GM10266 (cell line): ENCODE measurements around the gene LGALS7B.
"Not testable (repeated sequence)": the region's sequence is repeated elsewhere in the genome, so short reads cannot be mapped to it uniquely, and the experiment has no call there.

Experiments used
- DNase-seq: peaks from one replicate; pipeline ENCODE4 v3.0.0; 2012; ENCODE audit errors: extremely low spot score
- TF ChIP-seq, protein P1 (sequence below): IDR thresholded peaks from 2 replicates; pipeline ENCODE4 v1.5.1; 2012; ENCODE audit warnings: mild to moderate bottlenecking, low read depth; ENCODE audit not compliant: control insufficient read depth, insufficient read depth; ENCODE audit errors: missing control alignments

The LGALS7B gene

DNA sequence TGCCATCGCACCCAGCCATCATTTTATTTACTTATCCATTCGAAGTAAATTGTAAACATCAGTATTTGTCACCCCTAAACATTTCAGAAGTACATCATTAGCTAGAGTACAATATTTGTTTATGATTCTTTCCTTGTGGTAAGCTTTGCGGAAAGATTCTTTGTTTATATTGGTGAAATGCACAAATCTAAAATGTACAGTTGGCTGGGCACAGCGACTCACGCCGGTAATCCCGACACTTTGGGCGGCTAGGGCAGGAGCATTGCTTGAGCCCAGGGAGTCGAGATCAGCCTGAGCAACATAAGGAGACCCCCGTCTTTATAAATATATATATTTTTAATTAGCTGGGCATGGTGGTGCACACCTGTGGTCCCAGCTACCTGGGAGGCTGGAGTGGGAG is 10.1 kb downstream of the LGALS7B start:
- DNase-seq = no peak
- TF ChIP-seq, protein P1, sequence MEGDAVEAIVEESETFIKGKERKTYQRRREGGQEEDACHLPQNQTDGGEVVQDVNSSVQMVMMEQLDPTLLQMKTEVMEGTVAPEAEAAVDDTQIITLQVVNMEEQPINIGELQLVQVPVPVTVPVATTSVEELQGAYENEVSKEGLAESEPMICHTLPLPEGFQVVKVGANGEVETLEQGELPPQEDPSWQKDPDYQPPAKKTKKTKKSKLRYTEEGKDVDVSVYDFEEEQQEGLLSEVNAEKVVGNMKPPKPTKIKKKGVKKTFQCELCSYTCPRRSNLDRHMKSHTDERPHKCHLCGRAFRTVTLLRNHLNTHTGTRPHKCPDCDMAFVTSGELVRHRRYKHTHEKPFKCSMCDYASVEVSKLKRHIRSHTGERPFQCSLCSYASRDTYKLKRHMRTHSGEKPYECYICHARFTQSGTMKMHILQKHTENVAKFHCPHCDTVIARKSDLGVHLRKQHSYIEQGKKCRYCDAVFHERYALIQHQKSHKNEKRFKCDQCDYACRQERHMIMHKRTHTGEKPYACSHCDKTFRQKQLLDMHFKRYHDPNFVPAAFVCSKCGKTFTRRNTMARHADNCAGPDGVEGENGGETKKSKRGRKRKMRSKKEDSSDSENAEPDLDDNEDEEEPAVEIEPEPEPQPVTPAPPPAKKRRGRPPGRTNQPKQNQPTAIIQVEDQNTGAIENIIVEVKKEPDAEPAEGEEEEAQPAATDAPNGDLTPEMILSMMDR = no peak

DNA sequence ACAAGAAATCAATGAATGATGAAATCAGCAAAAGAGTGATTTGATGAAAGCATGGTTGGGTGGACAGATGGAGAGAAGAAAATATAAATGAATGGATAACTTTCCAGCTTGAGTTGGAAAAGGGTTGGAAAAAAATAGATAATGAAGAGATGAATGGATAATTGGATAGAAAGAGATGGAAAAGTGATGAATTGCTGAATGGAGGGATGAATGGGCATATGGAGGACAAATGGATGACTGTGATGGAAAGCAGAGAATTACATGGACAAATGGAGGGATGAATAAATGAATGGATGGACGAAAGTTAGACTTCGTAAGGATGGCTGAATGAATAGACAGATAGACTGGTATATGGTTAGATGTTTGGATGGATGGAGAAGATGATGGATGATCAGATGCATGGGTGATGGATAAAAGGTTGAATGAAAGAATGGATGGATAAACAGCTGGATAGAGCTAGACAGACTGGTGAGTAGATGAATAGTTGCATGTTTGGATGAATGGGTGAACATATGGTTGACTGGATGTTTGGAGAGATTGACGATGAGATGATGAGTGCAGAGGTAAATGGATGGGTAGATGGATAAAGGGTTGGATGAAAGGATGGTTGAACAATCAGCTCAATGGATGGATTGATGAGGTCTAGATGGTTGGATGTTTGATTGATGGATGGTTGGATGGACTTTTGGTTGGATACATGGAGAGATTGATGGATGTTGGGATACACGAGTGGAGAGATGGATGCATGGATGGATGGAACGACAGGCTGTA is 11.8 kb downstream of the LGALS7B start:
- no peak for DNase-seq
- TF ChIP-seq, protein P1 = no peak

DNA sequence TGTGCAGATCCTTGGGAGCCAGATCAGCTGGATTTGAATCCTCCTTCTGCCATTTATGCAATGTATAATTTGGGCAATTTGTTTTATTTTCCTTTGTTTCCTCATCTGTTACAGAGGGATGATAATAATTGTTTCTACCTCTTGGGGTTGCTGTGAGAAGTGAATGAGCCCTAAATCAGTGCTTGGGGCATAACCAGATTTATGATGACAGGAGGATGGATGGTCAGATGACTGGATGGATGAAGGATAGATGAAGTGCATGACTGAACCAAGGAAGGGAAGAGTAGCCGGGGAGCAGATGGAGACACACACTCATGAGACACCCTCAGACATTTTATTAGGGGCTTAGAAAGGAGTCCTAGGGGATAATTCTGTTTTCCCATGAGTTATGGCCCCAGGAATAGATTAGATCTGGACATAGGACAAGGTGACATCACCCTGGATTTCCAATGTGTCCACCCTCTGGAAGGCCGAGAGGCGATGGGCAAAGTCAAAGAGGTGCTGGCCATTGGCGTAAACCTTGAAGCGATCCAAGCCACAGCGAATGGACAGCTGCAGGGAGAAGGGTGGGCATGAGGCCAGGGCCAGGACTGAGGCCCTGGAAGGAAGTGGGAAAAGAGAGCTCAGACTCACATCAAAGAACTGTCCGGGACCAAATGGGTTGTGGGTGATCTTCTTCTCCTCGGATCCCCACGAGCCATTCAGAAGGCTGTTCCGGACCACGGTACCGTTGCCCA is 12.5 kb downstream of the LGALS7B start:
- TF ChIP-seq, protein P1 = no peak

DNA sequence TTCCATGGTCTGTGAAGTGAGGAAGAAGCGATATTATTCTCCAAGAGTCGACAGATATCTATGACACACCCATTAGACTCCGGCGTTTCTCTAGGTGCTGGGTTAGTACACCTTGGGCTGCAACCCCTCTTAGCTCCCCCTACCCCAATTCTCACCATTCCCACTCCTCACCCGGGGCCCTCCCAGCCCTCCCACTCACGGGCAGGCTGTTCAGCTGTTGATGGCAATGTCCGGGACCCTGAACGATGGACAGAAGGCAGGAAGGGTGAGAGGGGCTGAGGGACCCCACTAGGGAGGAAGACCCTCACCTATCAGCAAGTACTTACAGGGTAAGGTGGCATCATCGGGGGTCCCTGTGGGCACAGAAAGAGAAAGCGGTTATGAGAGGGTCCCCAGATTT is 14.5 kb downstream of the LGALS7B start:
- TF ChIP-seq, protein P1 = no peak
- no peak for DNase-seq

More for the DNA sequence above, 12.5 kb downstream of the LGALS7B start:
- no peak for DNase-seq

DNA sequence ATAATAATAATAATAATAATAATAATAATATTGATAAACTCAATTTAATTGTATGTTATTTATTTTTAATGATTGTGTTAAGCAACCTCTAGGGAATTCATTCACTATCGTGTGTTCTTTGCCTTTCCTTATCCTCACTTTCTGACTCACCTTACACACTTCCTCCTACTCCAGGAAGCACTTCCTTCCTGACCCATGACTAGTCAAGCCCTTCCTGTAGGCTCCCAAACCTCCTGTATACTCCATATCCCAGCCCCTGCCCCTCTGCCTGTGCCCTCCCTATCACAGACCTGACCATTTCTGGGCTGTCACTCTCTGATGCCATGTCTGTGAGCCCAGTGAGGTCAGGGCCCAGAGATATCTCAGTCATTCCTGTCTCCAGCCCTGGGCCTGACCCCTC is 16.2 kb downstream of the LGALS7B start:
- no peak for DNase-seq
- TF ChIP-seq, protein P1 = no peak

DNA sequence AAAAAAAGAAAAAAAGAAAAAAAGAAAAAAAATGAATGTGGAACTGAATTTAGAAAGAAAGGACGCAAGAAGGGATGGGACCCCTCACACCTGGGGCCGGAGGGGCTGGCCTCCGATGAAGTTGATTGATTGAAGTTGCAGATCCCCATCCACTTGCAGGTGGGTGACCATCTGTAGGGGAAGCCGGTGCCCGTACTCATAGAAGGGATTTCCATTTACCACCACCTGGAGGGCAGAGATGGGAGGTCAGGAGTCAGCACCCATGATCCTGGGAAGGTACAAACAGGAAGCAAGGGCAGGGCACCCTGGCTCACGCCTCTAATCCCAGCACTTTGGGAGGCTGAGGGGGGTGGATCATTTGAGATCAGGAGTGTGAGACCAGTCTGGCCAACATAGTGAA is 17.4 kb downstream of the LGALS7B start:
- no peak for DNase-seq
- TF ChIP-seq, protein P1 = no peak

DNA sequence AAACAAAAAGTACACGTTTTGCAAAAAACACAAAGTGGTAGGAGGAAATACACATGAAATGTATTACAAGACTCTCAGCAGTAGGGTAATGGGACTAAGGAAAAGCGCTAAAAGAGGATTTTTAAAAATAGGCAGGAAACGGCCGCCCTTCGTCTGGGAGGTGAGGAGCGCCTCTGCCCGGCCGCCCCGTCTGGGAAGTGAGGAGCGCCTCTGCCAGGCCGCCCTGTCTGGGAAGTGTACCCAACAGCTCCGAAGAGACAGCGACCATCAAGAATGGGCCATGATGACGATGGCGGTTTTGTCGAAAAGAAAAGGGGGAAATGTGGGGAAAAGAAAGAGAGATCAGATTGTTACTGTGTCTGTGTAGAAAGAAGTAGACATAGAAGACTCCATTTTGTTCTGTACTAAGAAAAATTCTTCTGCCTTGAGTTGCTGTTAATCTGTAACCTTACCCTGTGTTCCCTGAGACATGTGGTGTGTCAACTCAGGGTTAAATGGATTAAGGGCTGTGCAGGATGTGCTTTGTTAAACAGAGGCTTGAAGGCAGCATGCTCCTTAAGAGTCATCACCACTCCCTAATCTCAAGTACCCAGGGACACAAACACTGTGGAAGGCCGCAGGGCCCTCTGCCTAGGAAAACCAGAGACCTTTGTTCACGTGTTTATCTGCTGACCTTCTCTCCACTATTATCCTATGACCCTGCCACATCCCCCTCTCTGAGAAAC is 18.5 kb downstream of the LGALS7B start:
- DNase-seq = not testable (repeated sequence)
